Loucy (cell line): ENCODE data around the gene NEBL.

Source experiments
- CTCF ChIP-seq: fragments of 200-600 bp; sonication (generic); conservative IDR thresholded peaks from 2 replicates; pipeline ENCODE4 v1.5.1; 2014; ENCODE audit warnings: mild to moderate bottlenecking, antibody characterized with exemption, low read length
- EZH2phosphoT487 ChIP-seq: fragments of 200-600 bp; IDR thresholded peaks from 2 replicates; pipeline ENCODE4 v1.6.1; 2018; ENCODE audit warnings: antibody characterized with exemption, mild to moderate bottlenecking, moderate library complexity, borderline replicate concordance

- TF ChIP-seq CTCF (no peak), EZH2phosphoT487 (no peak)
Observed at GRCh38 chr10:20769481-20769880, 127.6 kb downstream of the NEBL start.
